Activated CD8-positive, alpha-beta T cell treated with anti-CD3 and anti-CD28 coated beads, Interleukin-2, amount 10 ng/mL, durations not matched to agents 7 days and 5 days (primary cell): ENCODE data around the gene DPPA5. TPM values are rescaled to one million over a fixed set of nuclear protein-coding genes. Genes with fewer than 3 reads are reported as not detected.

Source experiments
- ATAC-seq: fragments of 150-1000 bp; cut with Tn5 transposase; one replicate; pipeline ENCODE4 v1.10.0; 2021; ENCODE audit warnings: moderate library complexity
- CTCF ChIA-PET: fragments of 350-600 bp; sonication (Branson Sonifier 250); formaldehyde crosslinking; loops from one replicate; lab custom pipeline; 2021; ENCODE audit warnings: antibody characterized with exemption; lab: Charles Lee
- POLR2A ChIA-PET: fragments of 350-600 bp; sonication (Branson Sonifier 250); formaldehyde crosslinking; loops from one replicate; lab custom pipeline; 2021; ENCODE audit warnings: antibody characterized with exemption; lab: Charles Lee
- DNase-seq: peaks from one replicate; pipeline ENCODE4 v3.0.0-alpha.2; 2020
- H3K27ac Mint-ChIP-seq: one replicate; pipeline ENCODE4 v1.8.0; 2021; ENCODE audit warnings: mild to moderate bottlenecking, mixed read lengths
- H3K27me3 Mint-ChIP-seq: one replicate; pipeline ENCODE4 v1.8.0; 2021; ENCODE audit warnings: low read depth, mixed read lengths
- H3K36me3 Mint-ChIP-seq: one replicate; pipeline ENCODE4 v1.8.0; 2021; ENCODE audit warnings: low read depth, mixed read lengths
- H3K4me1 Mint-ChIP-seq: one replicate; pipeline ENCODE4 v1.8.0; 2021; ENCODE audit warnings: low read depth, mixed read lengths
- H3K4me3 Mint-ChIP-seq: one replicate; pipeline ENCODE4 v1.8.0; 2021; ENCODE audit warnings: mild to moderate bottlenecking, mixed read lengths
- H3K9me3 Mint-ChIP-seq: one replicate; pipeline ENCODE4 v1.8.0; 2022; ENCODE audit warnings: mixed read lengths; ENCODE audit not compliant: insufficient read depth
- total RNA-seq, 2 experiments: library from RNA; stranded (reverse); gene quantifications; one replicate each; pipeline ENCODE4 v1.2.3, GENCODE V29; 2021

The DPPA5 gene
- total RNA-seq, 2 experiments from 2014 or later, result not detected

DNA sequence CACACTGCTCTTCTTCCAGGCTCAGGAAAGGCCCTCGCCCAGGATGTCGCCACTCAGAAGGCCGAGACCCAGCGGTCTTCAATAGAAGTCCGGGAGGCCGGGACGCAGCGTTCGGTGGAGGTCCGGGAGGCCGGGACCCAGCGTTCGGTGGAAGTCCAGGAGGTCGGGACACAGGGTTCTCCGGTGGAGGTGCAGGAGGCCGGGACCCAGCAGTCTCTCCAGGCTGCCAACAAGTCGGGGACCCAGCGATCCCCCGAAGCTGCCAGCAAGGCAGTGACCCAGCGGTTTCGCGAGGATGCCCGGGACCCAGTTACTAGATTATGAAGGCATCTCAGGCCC lies 9.4 kb upstream of the DPPA5 start:
- Mint-ChIP-seq H3K4me1 (no peaks in the 10 kb centered on the region), H3K4me3 (no peak overlapping the region), H3K9me3 (no peaks in the 10 kb centered on the region), H3K36me3 (no peaks in the 10 kb centered on the region), H3K27ac (no peak overlapping the region), H3K27me3 (peaks cover 9% of the 10 kb centered on the region)
- CTCF ChIA-PET, result no interaction called here
- POLR2A ChIA-PET, result no interaction called here
- no peak for DNase-seq
- no peak for ATAC-seq

DNA sequence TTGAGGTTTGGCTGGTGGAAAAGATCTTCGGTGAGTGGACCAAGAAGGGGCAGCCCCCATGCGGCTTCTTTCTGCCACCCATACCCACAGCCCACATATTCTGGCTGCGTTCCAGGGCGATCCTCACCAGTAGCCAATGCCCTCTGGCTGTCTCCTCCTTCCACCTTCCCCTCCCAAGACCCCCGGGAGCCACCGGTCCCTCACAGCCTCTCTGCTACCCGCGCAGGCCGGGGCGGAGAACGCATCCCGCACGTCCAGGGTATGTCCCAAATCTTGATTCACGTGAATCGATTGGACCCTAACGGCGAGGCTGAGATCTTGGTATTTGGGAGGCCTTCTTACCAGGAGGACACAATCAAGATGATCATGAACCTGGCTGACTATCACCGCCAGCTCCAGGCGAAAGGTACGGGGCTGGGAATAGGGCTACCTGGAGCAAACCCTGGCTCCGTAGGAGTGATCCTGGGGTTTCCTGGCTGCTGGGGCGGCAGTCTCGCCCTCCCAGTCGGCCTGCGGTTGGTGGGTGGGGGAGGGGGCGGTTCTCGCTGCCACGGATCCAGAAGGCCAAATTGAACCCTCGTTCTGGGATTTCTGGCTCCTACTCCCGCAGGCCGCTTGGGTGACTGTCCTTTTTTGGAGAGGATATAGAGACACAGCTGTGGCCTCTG lies 8.9 kb upstream of the DPPA5 start:
- POLR2A ChIA-PET, result no interaction called here
- ATAC-seq, result no peak
- H3K9me3 Mint-ChIP-seq, result no peaks in the 10 kb centered on the region
- no peaks in the 10 kb centered on the region for H3K4me1 Mint-ChIP-seq
- CTCF ChIA-PET, result no interaction called here
- H3K27me3 Mint-ChIP-seq, result peaks cover 6% of the 10 kb centered on the region
- DNase-seq, result no peak
- H3K36me3 Mint-ChIP-seq, result no peaks in the 10 kb centered on the region
- H3K4me3 Mint-ChIP-seq, result no peak overlapping the region
- H3K27ac Mint-ChIP-seq, result no peak overlapping the region

DNA sequence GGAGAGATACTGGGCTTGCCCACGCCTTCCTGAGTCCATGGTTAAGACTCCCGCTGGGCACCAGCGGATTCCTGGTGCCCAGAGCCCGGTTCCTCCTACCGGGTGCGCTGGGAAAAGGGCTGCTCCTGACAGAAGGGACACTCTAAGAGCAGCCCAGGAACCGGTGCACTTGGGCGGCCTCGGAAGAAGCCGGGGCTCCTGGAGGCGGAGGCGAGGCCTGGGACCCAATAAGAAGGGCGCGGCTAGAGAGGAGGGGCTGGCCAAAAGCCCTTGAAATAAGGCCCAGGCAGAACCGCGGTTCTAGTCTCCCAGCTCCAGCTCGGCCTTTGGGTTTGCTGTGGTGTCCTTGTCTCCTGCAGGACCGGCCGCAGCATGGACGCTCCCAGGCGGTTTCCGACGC lies 8.3 kb upstream of the DPPA5 start, which contains the start of gene KHDC3L:
KHDC3L (plus strand) TSS at position 301 of the 400 bp plus-strand sequence; CDS start at position 373, 72 bp downstream.
- no peak for DNase-seq
- POLR2A ChIA-PET, result no interaction called here
- H3K9me3 Mint-ChIP-seq, result no peaks in the 10 kb centered on the region
- peaks cover 8% of the 10 kb centered on the region for H3K27me3 Mint-ChIP-seq
- no peaks in the 10 kb centered on the region for H3K4me1 Mint-ChIP-seq
- no peak within 1 kb of the TSS for H3K27ac Mint-ChIP-seq
- no peak for ATAC-seq
- H3K36me3 Mint-ChIP-seq, result no peaks in the 10 kb centered on the region
- CTCF ChIA-PET, result no interaction called here
- H3K4me3 Mint-ChIP-seq, result no peak within 1 kb of the TSS

DNA sequence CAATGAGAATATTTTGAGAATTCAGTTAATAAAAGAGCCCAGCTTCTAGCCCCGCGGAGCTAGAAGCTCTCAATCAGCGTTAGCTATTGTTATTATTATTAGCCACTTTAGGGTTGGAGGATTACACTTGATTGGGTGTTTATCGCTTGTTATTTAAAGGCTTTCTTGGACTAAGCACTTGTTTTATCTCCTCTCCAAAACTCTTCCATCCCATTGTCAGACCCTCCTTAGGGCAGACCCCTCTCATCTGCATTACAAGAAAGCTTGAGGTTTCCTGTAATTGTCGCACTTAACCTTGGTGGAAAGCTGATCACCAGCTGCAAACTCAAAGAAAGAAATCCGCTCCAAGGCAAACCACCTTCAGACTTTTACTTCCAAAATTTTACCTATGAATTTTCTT lies 4.8 kb downstream of the DPPA5 start:
- H3K4me1 Mint-ChIP-seq, result no peaks in the 10 kb centered on the region
- no peak overlapping the region for H3K27ac Mint-ChIP-seq
- H3K36me3 Mint-ChIP-seq, result no peaks in the 10 kb centered on the region
- H3K27me3 Mint-ChIP-seq, result peaks cover 43% of the 10 kb centered on the region
- no peak for DNase-seq
- no peak overlapping the region for H3K4me3 Mint-ChIP-seq
- ChIA-PET POLR2A (no interaction called here), CTCF (interaction anchor here (1.3 to 1.5 kb wide), 2 partner anchors 40 to 63 kb away, joined by 3 to 5 read pairs; no protein-coding TSS in a partner anchor)
- no peaks in the 10 kb centered on the region for H3K9me3 Mint-ChIP-seq
- no peak for ATAC-seq

DNA sequence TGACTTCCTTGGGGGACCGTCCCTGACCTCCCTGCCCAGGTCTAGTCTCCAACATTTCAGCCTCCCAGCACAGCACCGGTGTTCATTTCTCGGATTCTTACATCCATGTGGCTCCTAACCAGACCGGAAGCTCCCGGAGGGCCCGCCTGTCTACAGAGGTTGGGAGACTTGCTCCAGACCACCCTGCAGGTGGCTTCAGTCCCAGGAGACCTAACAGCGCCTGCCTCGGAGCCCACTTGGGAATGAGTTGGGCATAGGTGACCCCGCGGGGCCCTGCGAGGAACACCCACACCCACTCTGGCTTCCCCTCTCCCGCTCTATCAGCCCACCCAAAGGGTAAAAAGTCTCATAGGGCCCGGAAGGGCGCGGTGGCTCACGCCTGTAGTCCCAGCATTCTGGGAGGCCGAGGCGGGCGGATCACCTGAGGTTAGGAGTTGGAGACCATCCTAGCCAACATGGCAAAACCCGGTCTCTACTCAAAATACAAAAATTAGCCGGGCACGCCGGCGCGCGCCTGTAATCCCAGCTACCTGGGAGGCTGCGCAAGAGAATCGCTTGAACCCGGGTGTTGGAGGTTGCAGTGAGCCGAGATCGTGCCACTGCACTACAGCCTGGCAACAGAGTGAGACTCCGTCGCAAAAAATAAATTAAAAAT lies 5.4 kb downstream of the DPPA5 start:
- no peak for DNase-seq
- POLR2A ChIA-PET, result no interaction called here
- H3K9me3 Mint-ChIP-seq, result no peaks in the 10 kb centered on the region
- H3K4me1 Mint-ChIP-seq, result no peaks in the 10 kb centered on the region
- H3K27ac Mint-ChIP-seq, result no peak overlapping the region
- H3K36me3 Mint-ChIP-seq, result no peaks in the 10 kb centered on the region
- H3K4me3 Mint-ChIP-seq, result no peak overlapping the region
- peaks cover 43% of the 10 kb centered on the region for H3K27me3 Mint-ChIP-seq
- CTCF ChIA-PET, result interaction anchor here (1.3 to 1.5 kb wide), 2 partner anchors 40 to 63 kb away, joined by 3 to 5 read pairs; no protein-coding TSS in a partner anchor
- ATAC-seq, result no peak

DNA sequence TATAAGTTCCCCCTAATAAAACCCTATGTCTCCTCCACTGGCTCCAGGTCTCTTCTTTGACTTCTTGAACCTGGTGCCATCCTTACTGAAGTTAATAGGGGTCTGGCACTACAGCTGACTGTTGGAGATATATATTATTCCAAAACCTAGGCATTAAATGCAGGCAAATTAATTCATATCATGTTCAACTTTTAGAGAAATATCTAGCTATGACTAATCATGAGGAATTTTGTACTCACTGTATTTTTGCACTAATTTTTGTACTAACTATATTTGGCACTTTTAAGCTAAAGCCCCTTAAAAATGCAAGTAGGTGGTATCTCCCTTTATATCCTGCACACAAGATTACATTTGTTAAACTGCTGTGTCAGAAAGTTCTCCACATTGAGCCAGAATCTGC lies 10.9 kb downstream of the DPPA5 start:
- Mint-ChIP-seq H3K9me3 (no peaks in the 10 kb centered on the region), H3K36me3 (no peaks in the 10 kb centered on the region), H3K27ac (no peak overlapping the region), H3K4me3 (no peak overlapping the region), H3K27me3 (peaks cover 20% of the 10 kb centered on the region), H3K4me1 (no peaks in the 10 kb centered on the region)
- ATAC-seq (no peak), DNase-seq (no peak)
- ChIA-PET CTCF (interaction anchor here (0.7 to 2.1 kb wide), 2 partner anchors 16 to 39 kb away, joined by 3 to 5 read pairs; no protein-coding TSS in a partner anchor), POLR2A (no interaction called here)

DNA sequence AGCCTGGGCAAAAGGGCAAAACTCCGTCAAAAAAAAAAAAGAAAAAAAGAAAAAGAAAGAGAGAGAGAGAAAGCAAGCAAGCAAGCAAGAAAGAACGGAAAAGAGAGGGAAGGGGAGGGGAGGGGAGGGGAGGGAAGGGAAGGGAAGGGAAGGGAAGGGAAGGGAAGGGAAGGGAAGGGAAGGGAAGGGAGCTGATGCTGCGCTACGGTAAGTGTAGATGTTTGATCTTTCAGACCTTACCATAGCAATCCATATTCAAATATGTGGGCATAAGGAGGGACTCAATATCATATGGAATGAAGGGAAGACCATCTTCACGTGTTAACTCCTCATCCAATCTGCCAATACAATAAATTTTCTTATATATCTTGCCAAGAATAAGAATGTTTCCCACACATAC lies 11.9 kb downstream of the DPPA5 start:
- no peak overlapping the region for H3K4me3 Mint-ChIP-seq
- DNase-seq, result no peak
- H3K27me3 Mint-ChIP-seq, result peaks cover 12% of the 10 kb centered on the region
- H3K9me3 Mint-ChIP-seq, result no peaks in the 10 kb centered on the region
- H3K27ac Mint-ChIP-seq, result no peak overlapping the region
- POLR2A ChIA-PET, result no interaction called here
- CTCF ChIA-PET, result no interaction called here
- no peak for ATAC-seq
- H3K4me1 Mint-ChIP-seq, result no peaks in the 10 kb centered on the region
- no peaks in the 10 kb centered on the region for H3K36me3 Mint-ChIP-seq

DNA sequence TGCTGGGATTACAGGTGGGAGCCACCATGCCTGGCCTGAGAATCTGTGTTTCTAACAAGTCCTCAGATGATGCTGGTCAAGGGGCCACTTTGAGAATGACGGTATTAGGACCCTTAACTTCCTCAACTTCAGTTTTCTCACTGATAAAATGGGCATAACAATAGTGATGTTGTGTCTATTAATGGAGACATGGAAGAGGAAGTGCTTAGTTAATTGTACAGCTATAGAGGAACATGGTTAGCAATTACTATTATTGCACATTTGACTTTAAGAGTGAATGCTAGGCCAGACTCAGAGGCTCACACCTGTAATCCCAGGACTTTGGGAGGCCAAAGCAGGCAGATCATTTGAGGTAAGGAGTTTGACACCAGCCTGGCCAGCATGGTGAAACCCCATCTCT lies 12.7 kb downstream of the DPPA5 start:
- Mint-ChIP-seq H3K4me1 (no peaks in the 10 kb centered on the region), H3K27me3 (peaks cover 6% of the 10 kb centered on the region), H3K27ac (no peak overlapping the region), H3K4me3 (no peak overlapping the region), H3K36me3 (no peaks in the 10 kb centered on the region), H3K9me3 (no peaks in the 10 kb centered on the region)
- CTCF ChIA-PET, result no interaction called here
- DNase-seq, result no peak
- POLR2A ChIA-PET, result no interaction called here
- no peak for ATAC-seq

DNA sequence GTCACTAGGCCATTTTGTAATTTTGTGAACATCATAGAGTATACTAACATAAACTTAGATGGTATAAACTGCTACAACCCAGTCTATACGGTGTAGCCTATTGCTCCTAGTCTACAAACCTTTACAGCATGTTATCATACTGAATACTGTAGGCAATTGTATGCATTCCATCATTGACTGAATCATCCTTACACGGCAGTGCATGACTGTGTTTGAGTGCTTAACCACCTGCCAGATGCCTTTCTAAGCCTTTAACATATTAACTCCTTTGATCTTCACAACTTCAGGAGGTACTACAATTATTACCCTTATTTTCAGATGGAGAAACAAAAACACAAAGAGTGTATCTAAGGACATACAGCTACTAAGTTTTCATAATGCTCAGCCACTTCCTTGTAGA lies 14.0 kb downstream of the DPPA5 start:
- Mint-ChIP-seq H3K27ac (no peak overlapping the region), H3K4me3 (no peak overlapping the region), H3K27me3 (peaks cover 6% of the 10 kb centered on the region), H3K36me3 (no peaks in the 10 kb centered on the region), H3K9me3 (no peaks in the 10 kb centered on the region), H3K4me1 (no peaks in the 10 kb centered on the region)
- POLR2A ChIA-PET, result no interaction called here
- ATAC-seq (no peak), DNase-seq (no peak)
- CTCF ChIA-PET, result interaction anchor here (0.8 kb wide), 1 partner anchor 12 kb away, joined by 3 read pairs; no protein-coding TSS in a partner anchor

DNA sequence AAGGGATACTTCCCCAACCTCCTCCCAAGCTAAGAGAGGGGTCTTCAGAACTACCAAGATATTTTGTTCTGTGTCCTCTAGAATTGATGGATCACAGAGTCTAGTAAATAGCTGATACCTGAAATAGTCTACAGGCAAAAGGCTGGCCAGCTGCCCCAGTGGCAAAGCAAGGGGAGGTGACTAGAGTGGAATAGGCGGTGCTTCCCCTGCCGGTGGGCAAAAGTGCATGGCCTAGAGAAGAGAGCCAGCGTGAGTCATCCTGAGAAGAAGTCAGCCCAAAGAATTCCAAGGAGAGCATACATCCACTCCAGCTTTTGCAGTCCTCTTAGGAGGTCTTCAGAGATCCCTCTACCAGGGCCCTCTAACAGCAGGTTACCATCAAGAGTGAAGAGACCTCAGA lies 14.7 kb downstream of the DPPA5 start:
- no peak overlapping the region for H3K27ac Mint-ChIP-seq
- H3K9me3 Mint-ChIP-seq, result no peaks in the 10 kb centered on the region
- DNase-seq (no peak), ATAC-seq (no peak)
- H3K36me3 Mint-ChIP-seq, result no peaks in the 10 kb centered on the region
- no peaks in the 10 kb centered on the region for H3K4me1 Mint-ChIP-seq
- no peak overlapping the region for H3K4me3 Mint-ChIP-seq
- peaks cover 6% of the 10 kb centered on the region for H3K27me3 Mint-ChIP-seq
- ChIA-PET CTCF (no interaction called here), POLR2A (no interaction called here)

DNA sequence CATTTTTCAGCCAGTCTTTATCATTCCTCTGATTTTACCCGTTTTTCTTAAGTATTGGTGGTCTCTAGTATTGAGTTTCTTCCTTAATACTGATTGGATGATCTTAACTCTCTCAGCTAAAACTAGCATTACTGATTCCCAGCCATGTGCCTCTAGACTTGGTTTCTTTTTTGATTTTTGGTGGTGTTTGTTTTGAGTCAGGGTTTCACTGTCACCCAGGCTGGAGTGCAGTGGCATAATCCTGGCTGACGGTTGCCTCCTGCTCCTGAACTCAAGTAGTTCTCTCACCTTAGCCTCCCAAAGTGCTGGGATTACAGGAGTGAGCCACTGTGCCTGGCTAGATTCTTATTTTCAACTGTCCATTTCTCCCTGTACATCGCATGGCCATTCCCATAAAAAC lies 24.9 kb downstream of the DPPA5 start:
- no peaks in the 10 kb centered on the region for H3K4me1 Mint-ChIP-seq
- H3K36me3 Mint-ChIP-seq, result no peaks in the 10 kb centered on the region

DNA sequence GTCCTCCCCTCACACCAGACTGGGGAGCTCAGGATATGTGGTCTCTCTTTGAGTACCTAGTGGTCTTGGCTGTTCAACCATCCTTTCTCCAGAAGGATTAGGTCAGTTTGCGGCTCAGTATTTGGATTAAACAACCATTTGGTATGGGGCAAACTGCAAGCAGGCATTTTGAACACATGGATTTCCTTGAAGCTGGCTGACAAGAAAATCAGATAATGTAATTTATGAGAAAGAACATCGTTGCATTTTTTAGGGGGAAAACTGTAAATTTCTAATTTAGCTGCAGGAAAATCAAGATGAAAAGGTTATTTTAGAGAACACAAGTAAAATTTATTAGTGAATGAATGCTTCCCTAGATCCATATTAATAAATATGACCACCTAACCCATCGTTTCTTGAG lies 25.3 kb downstream of the DPPA5 start:
- Mint-ChIP-seq H3K9me3 (no peaks in the 10 kb centered on the region), H3K4me3 (no peak overlapping the region), H3K4me1 (no peaks in the 10 kb centered on the region), H3K27ac (no peak overlapping the region), H3K27me3 (peaks cover 19% of the 10 kb centered on the region), H3K36me3 (no peaks in the 10 kb centered on the region)
- ChIA-PET POLR2A (no interaction called here), CTCF (interaction anchor here (1.2 to 4.0 kb wide), 4 partner anchors 42 to 917 kb away, joined by 4 to 51 read pairs (median 12); no protein-coding TSS in a partner anchor)
- DNase-seq (no peak), ATAC-seq (no peak)

More for the DNA sequence above, 24.9 kb downstream of the DPPA5 start:
- Mint-ChIP-seq H3K9me3 (no peaks in the 10 kb centered on the region), H3K4me3 (no peak overlapping the region), H3K27ac (no peak overlapping the region), H3K27me3 (peaks cover 19% of the 10 kb centered on the region)
- DNase-seq (no peak), ATAC-seq (no peak)
- CTCF ChIA-PET, result interaction anchor here (0.7 to 4.0 kb wide), 5 partner anchors 43 to 917 kb away, joined by 3 to 51 read pairs (median 6); no protein-coding TSS in a partner anchor
- POLR2A ChIA-PET, result no interaction called here
